ENCODE measurements around the gene RXRG. TPM values are rescaled to one million over a fixed set of nuclear protein-coding genes. Genes with fewer than 3 reads are reported as not detected.

The RXRG gene
- total and polyA plus RNA-seq, 2 experiments from 2014 or later, result 0.07 to 1.5 TPM

GRCh38 chr1:165356876-165357275 lies 88.0 kb downstream of the RXRG start:
- DNase-seq (ENCODE audit: low spot score), result no peak
- peak overlapping the region; percentile 90 for H3K4me2 ChIP-seq
- H3K4me3 ChIP-seq, result no peak overlapping the region

DNA sequence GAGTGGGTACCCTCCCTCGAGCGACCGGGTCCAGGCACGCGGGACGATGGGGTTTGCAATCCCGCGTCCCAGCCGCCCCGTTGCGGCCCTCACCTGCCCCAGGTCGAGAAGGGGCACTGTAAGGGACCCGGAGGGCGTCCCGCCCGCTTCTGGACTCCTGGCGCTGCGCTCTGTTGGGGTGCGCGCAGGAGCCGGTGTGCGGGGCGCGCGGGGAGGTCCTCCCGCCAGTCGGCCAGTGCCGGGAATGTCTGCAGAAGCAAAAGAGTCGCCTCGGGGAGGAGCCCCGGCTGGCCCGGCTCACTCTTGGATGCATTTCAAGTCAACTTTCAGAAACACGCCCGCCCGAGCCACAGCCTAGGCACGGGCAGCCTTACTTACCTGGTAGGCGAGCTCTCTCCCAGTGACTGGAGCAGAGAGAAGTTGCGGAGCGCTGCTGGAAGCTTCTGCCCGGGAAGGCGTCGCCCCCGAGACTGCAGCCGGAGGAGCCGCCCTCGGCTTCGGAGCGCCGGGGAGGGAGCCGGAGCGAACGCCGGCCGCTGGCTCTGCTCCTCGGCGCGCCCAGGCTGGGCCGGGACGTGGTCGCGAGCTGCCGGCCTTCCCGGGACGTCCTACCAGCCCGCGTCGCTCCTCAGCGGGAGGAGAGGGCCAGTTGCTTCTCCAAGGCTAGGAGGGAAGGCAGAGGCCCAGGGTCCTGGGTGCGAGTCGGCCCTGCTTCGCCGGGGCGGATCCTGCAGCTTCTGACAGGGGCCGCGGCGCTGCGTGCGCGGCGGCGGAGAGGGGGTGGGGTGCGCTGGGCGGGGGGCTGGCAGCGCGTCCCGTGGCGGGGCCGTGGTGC lies 88.7 kb downstream of the RXRG start, which contains the start of gene LMX1A:
LMX1A (minus strand) TSS at position 739 of the 835 bp plus-strand sequence. CDS start 1,156 bp downstream, outside the sequence.
- Histone ChIP-seq H3K27ac (no peak within 1 kb of the TSS), H3K9me3 (ENCODE audit: low read depth) (no peaks in the 10 kb centered on the region), H3K4me1 (ENCODE audit: insufficient read depth) (peaks cover 25% of the 10 kb centered on the region), H2AFZ (peak within 1 kb of the TSS; percentile 56), H3K4me2 (peak within 1 kb of the TSS; percentile 90), H3K36me3 (replicated peaks; ENCODE audit: insufficient read depth, low read depth) (no peaks in the 10 kb centered on the region), H3K4me3 (peak within 1 kb of the TSS; percentile 42), H3K27me3 (peaks cover 98% of the 10 kb centered on the region), H4K20me1 (ENCODE audit: insufficient read depth, poor library complexity, severe bottlenecking) (no peaks in the 10 kb centered on the region), H3K9me2 (replicated peaks; ENCODE audit: insufficient read depth) (no peaks in the 10 kb centered on the region), H3K79me2 (no peaks in the 10 kb centered on the region)
- DNase-seq (ENCODE audit: low spot score), result peak; percentile 29
- peak; percentile 73 for TF ChIP-seq EZH2phosphoT487 (IDR thresholded peaks at IDR 0.05; ENCODE audit: low read depth, severe bottlenecking, unreplicated experiment)
- peak; percentile 60 for TF ChIP-seq EZH2 (IDR thresholded peaks at IDR 0.05; ENCODE audit: borderline replicate concordance)
- no peak for TF ChIP-seq CTCF (IDR thresholded peaks at IDR 0.05; ENCODE audit: poor library complexity)
- under 1% methylated on average over 56 of the region's 88 CpGs for WGBS (ENCODE audit: low lambda C conversion rate, missing lambda C conversion rate)

More at GRCh38 chr1:165356876-165357275, 88.0 kb downstream of the RXRG start:
- H3K36me3 ChIP-seq (replicated peaks; ENCODE audit: insufficient read depth, low read depth), result no peaks in the 10 kb centered on the region
- H3K9me2 ChIP-seq (replicated peaks; ENCODE audit: insufficient read depth), result no peaks in the 10 kb centered on the region
- H2AFZ ChIP-seq, result no peak overlapping the region
- no peak for TF ChIP-seq EZH2 (IDR thresholded peaks at IDR 0.05; ENCODE audit: borderline replicate concordance)
- no peak for TF ChIP-seq CTCF (IDR thresholded peaks at IDR 0.05; ENCODE audit: poor library complexity)
- no peak for TF ChIP-seq EZH2phosphoT487 (IDR thresholded peaks at IDR 0.05; ENCODE audit: low read depth, severe bottlenecking, unreplicated experiment)
- H3K27ac ChIP-seq, result no peak overlapping the region
- no peaks in the 10 kb centered on the region for H3K79me2 ChIP-seq
- H3K9me3 ChIP-seq (ENCODE audit: low read depth), result no peaks in the 10 kb centered on the region
- H4K20me1 ChIP-seq (ENCODE audit: insufficient read depth, poor library complexity, severe bottlenecking), result no peaks in the 10 kb centered on the region
- peaks cover 25% of the 10 kb centered on the region for H3K4me1 ChIP-seq (ENCODE audit: insufficient read depth)
- H3K27me3 ChIP-seq, result peaks cover 98% of the 10 kb centered on the region
- 15% methylated on average over 19 of the region's 25 CpGs for WGBS (ENCODE audit: low lambda C conversion rate, missing lambda C conversion rate)

DNA sequence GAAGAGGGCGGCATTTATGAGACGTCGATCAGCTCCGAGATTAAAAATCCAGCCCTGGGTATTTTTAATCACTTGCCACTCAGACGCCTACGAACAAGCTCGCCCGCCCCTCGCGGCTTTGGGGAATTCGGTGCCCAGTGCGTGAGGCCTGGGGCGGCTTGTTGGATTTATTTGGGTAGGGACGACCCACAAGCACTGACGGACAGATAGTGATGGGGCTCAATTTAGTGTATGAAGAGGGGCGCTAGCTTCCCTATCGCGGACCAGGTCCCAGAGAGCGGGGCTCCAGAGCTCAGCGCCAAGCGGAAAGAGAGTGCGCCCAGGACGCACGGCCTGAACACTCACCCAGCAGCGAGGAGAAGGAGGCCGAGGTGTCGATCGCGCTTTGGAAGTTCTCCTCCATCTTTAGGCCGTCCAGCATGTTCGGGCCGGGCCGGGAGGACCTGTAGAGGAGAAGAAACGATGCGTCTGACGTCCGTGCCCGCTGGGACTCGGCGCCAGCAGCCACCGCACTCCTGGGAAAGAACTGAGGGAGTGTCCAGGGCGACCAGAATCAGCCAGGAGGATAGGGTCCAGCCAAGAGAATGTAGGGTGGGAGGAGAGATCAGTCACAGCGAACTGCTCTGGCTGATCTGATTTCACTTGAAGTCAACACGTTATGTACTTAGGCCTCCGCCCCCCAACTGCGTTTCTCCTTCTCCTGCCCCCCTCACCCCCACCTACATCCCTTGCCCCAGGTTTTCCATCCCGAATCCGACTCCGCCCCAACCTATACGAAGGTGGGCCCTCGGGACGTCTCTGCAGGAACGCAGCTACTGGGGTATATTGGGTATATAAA lies 89.6 kb downstream of the RXRG start:
- no peaks in the 10 kb centered on the region for H3K79me2 ChIP-seq
- H3K36me3 ChIP-seq (replicated peaks; ENCODE audit: insufficient read depth, low read depth), result no peaks in the 10 kb centered on the region
- peaks cover 25% of the 10 kb centered on the region for H3K4me1 ChIP-seq (ENCODE audit: insufficient read depth)
- H3K9me2 ChIP-seq (replicated peaks; ENCODE audit: insufficient read depth), result no peaks in the 10 kb centered on the region
- H2AFZ ChIP-seq, result peak overlapping the region; percentile 56
- no peak overlapping the region for H3K4me3 ChIP-seq
- peak overlapping the region; percentile 90 for H3K4me2 ChIP-seq
- no peaks in the 10 kb centered on the region for H4K20me1 ChIP-seq (ENCODE audit: insufficient read depth, poor library complexity, severe bottlenecking)
- no peak for TF ChIP-seq EZH2 (IDR thresholded peaks at IDR 0.05; ENCODE audit: borderline replicate concordance)
- peak; percentile 20 for TF ChIP-seq EZH2phosphoT487 (IDR thresholded peaks at IDR 0.05; ENCODE audit: low read depth, severe bottlenecking, unreplicated experiment)
- no peak overlapping the region for H3K27ac ChIP-seq
- H3K9me3 ChIP-seq (ENCODE audit: low read depth), result no peaks in the 10 kb centered on the region
- no peak for DNase-seq (ENCODE audit: low spot score)
- peaks cover 98% of the 10 kb centered on the region for H3K27me3 ChIP-seq
- WGBS (ENCODE audit: low lambda C conversion rate, missing lambda C conversion rate), result 1% methylated on average over 52 of the region's 53 CpGs

Measured in hepatocyte (in vitro differentiated cells).